ENCODE results near the gene TINCR.

GRCh38 chr19:5590151-5590864, 22.6 kb upstream of the TINCR start:
- TF ChIP-seq POLR2A (IDR thresholded peaks at IDR 0.05), result no peak
- TF ChIP-seq CTCF (IDR thresholded peaks at IDR 0.05), result no peak
- no peak for TF ChIP-seq POLR2AphosphoS5 (IDR thresholded peaks at IDR 0.05)
- no peak for TF ChIP-seq EP300 (IDR thresholded peaks at IDR 0.05)

All from gastroesophageal sphincter (tissue), 3 donors.